Upper lobe of left lung (tissue), 4 donors: Measurements from ENCODE around the gene TBC1D24.

ENCODE experiments used
- EP300 ChIP-seq, 4 donors: sonication (generic); formaldehyde crosslinking; IDR thresholded peaks; one replicate each; pipeline ENCODE4 v1.5.1; 2017; ENCODE audit warnings: antibody characterized with exemption in 4 of 4, control low read depth in 2 of 4
- POLR2A ChIP-seq, 4 donors: fragments of 450-650 bp; IDR thresholded peaks; one replicate each; pipeline ENCODE4 v1.5.1; 2016 to 2017; ENCODE audit warnings: antibody characterized with exemption in 4 of 4, mild to moderate bottlenecking in 2 of 4
- POLR2AphosphoS5 ChIP-seq, 2 donors: sonication (generic); formaldehyde crosslinking; IDR thresholded peaks; one replicate each; pipeline ENCODE4 v1.5.1; 2017; ENCODE audit warnings: antibody characterized with exemption in 2 of 2
- TF ChIP-seq, protein P1 (sequence below), 6 experiments: fragments of 450-650 bp in 4 of 6; fragments of 200-600 bp in 2 of 6; sonication (generic) in 2 of 6; IDR thresholded peaks; one replicate each; pipeline ENCODE4 v1.5.1; 2016 to 2019; ENCODE audit warnings: antibody characterized with exemption in 6 of 6

DNA sequence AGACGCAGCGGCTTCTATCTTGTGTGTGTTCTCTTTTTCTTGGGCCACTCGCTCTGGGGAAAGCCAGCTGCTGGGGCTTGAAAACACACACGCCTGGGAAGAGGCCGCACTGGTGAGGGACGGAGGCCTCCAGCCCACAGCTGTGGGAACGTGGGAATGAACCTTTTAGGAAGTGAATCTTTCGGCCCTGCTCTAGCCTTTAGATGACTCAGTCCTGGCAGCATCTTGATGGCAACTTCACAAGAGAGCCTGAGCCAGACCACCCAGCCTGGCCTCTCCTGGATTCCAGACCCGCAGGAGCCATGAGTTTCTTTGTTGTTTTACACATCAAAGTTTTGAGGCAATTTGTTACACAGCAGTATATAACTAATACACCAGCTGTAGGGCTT is 60.7 kb downstream of the TBC1D24 start:
- TF ChIP-seq POLR2A (IDR thresholded peaks at IDR 0.05) (peak in 1 of 4 donors; percentile 39), EP300 (IDR thresholded peaks at IDR 0.05) (no peak), POLR2AphosphoS5 (IDR thresholded peaks at IDR 0.05) (peak in 1 of 2 donors; percentile 3)
- TF ChIP-seq, protein P1, sequence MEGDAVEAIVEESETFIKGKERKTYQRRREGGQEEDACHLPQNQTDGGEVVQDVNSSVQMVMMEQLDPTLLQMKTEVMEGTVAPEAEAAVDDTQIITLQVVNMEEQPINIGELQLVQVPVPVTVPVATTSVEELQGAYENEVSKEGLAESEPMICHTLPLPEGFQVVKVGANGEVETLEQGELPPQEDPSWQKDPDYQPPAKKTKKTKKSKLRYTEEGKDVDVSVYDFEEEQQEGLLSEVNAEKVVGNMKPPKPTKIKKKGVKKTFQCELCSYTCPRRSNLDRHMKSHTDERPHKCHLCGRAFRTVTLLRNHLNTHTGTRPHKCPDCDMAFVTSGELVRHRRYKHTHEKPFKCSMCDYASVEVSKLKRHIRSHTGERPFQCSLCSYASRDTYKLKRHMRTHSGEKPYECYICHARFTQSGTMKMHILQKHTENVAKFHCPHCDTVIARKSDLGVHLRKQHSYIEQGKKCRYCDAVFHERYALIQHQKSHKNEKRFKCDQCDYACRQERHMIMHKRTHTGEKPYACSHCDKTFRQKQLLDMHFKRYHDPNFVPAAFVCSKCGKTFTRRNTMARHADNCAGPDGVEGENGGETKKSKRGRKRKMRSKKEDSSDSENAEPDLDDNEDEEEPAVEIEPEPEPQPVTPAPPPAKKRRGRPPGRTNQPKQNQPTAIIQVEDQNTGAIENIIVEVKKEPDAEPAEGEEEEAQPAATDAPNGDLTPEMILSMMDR (IDR thresholded peaks at IDR 0.05) = no peak
